GM19043 (cell line): ENCODE measurements around the gene EIF4B.

ENCODE experiments used
- ATAC-seq: cut with Tn5 transposase; IDR thresholded peaks from one replicate; pipeline ENCODE4 v1.9.1; 2021; ENCODE audit warnings: low read depth; ENCODE audit not compliant: unreplicated experiment

Gene EIF4B

GRCh38 chr12:53044896-53045695 is 38.8 kb downstream of the EIF4B start:
- no peak for ATAC-seq

GRCh38 chr12:53045696-53046045 is 39.4 kb downstream of the EIF4B start:
- no peak for ATAC-seq

- peak; percentile 35 for ATAC-seq
These were observed 40.5 kb downstream of the EIF4B start for GRCh38 chr12:53046655-53047220.

GRCh38 chr12:53047221-53048032 is 41.2 kb downstream of the EIF4B start:
- ATAC-seq = peak; percentile 63

GRCh38 chr12:53048033-53048779 is 42.0 kb downstream of the EIF4B start:
- no peak for ATAC-seq

GRCh38 chr12:53048780-53049401 is 42.6 kb downstream of the EIF4B start:
- ATAC-seq = no peak

GRCh38 chr12:53049571-53050318 is 43.5 kb downstream of the EIF4B start, which contains the start of gene TNS2:
Gene TNS2 (plus strand): TSS chr12:53050065. CDS start chr12:53050186, 121 bp downstream.
- ATAC-seq = no peak

- ATAC-seq = no peak
These were observed 44.3 kb downstream of the EIF4B start for GRCh38 chr12:53050426-53051057.

- no peak for ATAC-seq
These were observed 45.0 kb downstream of the EIF4B start for GRCh38 chr12:53051058-53051880.

GRCh38 chr12:53051881-53052412 is 45.7 kb downstream of the EIF4B start:
- ATAC-seq = no peak

- no peak for ATAC-seq
These were observed 46.4 kb downstream of the EIF4B start for GRCh38 chr12:53052419-53053217.

- ATAC-seq = no peak
These were observed 47.2 kb downstream of the EIF4B start for GRCh38 chr12:53053218-53054111.

GRCh38 chr12:53054112-53054878 is 48.0 kb downstream of the EIF4B start:
- peak; percentile 94 for ATAC-seq

GRCh38 chr12:53055471-53056266 is 49.4 kb downstream of the EIF4B start:
- no peak for ATAC-seq

- no peak for ATAC-seq
These were observed 50.0 kb downstream of the EIF4B start for GRCh38 chr12:53056296-53056695.
